ENCODE data around the gene HSPB7. TPM values are rescaled to one million over a fixed set of nuclear protein-coding genes. Genes with fewer than 3 reads are reported as not detected.
A peak's percentile ranks its signal among the peaks of the same experiment; 100 is the strongest.

HSPB7 gene
- total RNA-seq, 4 donors from 2014 or later, result 1.9 to 7.0 (median 3.3) TPM

GRCh38 chr1:16018308-16018707 lies 465 bp upstream of the HSPB7 start:
- H3K4me1 ChIP-seq, result peaks cover 37% of the 10 kb centered on the region
- H3K36me3 ChIP-seq, result no peaks in the 10 kb centered on the region
- DNase-seq (ENCODE audit: low spot score in 2 of 2), result no peak
- 56% methylated on average over 4 of the region's 4 CpGs for WGBS
- peak overlapping the region; percentile 74 for H3K27ac ChIP-seq
- TF ChIP-seq CTCF (IDR thresholded peaks at IDR 0.05), result no peak
- TF ChIP-seq POLR2A (IDR thresholded peaks at IDR 0.05), result no peak
- TF ChIP-seq EP300 (IDR thresholded peaks at IDR 0.05), result no peak
- no peak for TF ChIP-seq POLR2AphosphoS5 (IDR thresholded peaks at IDR 0.05)
- peak overlapping the region; percentile 8 for H3K4me3 ChIP-seq
- H3K9me3 ChIP-seq, result no peaks in the 10 kb centered on the region
- H3K27me3 ChIP-seq, result no peaks in the 10 kb centered on the region

- Histone ChIP-seq H3K27me3 (no peaks in the 10 kb centered on the region), H3K4me3 (no peak overlapping the region), H3K36me3 (no peaks in the 10 kb centered on the region), H3K9me3 (no peaks in the 10 kb centered on the region), H3K4me1 (peaks cover 49% of the 10 kb centered on the region), H3K27ac (peak overlapping the region; percentile 74)
- no peak for DNase-seq (ENCODE audit: low spot score in 2 of 2)
- 92% methylated on average over 5 of the region's 10 CpGs for WGBS
- no peak for TF ChIP-seq EP300 (IDR thresholded peaks at IDR 0.05)
- no peak for TF ChIP-seq POLR2AphosphoS5 (IDR thresholded peaks at IDR 0.05)
- no peak for TF ChIP-seq CTCF (IDR thresholded peaks at IDR 0.05)
- TF ChIP-seq POLR2A (IDR thresholded peaks at IDR 0.05), result no peak
These were observed 775 bp downstream of the HSPB7 start for GRCh38 chr1:16017076-16017460.

GRCh38 chr1:16015960-16016901 lies 1.6 kb downstream of the HSPB7 start:
- Histone ChIP-seq H3K4me1 (peaks cover 49% of the 10 kb centered on the region), H3K9me3 (no peaks in the 10 kb centered on the region), H3K36me3 (no peaks in the 10 kb centered on the region), H3K27me3 (no peaks in the 10 kb centered on the region), H3K4me3 (no peak overlapping the region), H3K27ac (peak overlapping the region; percentile 8)
- 72% methylated on average over 18 of the region's 23 CpGs for WGBS
- TF ChIP-seq POLR2AphosphoS5 (IDR thresholded peaks at IDR 0.05) (no peak), EP300 (IDR thresholded peaks at IDR 0.05) (peak; percentile 82), CTCF (IDR thresholded peaks at IDR 0.05) (no peak), POLR2A (IDR thresholded peaks at IDR 0.05) (no peak)
- no peak for DNase-seq (ENCODE audit: low spot score in 2 of 2)

- H3K4me1 ChIP-seq, result peaks cover 49% of the 10 kb centered on the region
- no peaks in the 10 kb centered on the region for H3K27me3 ChIP-seq
- H3K4me3 ChIP-seq, result no peak overlapping the region
- no peak for DNase-seq (ENCODE audit: low spot score in 2 of 2)
- WGBS, result 94% methylated on average over 22 of the region's 25 CpGs
- TF ChIP-seq POLR2AphosphoS5 (IDR thresholded peaks at IDR 0.05), result no peak
- no peak for TF ChIP-seq EP300 (IDR thresholded peaks at IDR 0.05)
- no peak for TF ChIP-seq POLR2A (IDR thresholded peaks at IDR 0.05)
- TF ChIP-seq CTCF (IDR thresholded peaks at IDR 0.05), result no peak
- H3K36me3 ChIP-seq, result no peaks in the 10 kb centered on the region
- H3K27ac ChIP-seq, result peak overlapping the region; percentile 74
- no peaks in the 10 kb centered on the region for H3K9me3 ChIP-seq
These were observed 2.4 kb downstream of the HSPB7 start for GRCh38 chr1:16015491-16015890.
